GM10248 (cell line): ENCODE results near the gene DUS1L.

Source experiments
- CTCF ChIA-PET: fragments of 300-600 bp; sonication (Branson Sonifier 250); formaldehyde crosslinking; extraction: SDS; loops from one replicate; lab custom pipeline; 2021; ENCODE audit warnings: antibody characterized with exemption; lab: Yijun Ruan, JAX
- POLR2A ChIA-PET: fragments of 350-650 bp; sonication (Branson Sonifier 250); formaldehyde crosslinking; extraction: SDS; loops from one replicate; lab custom pipeline; 2020; ENCODE audit warnings: antibody characterized with exemption; lab: Yijun Ruan, JAX
- DNase-seq: peaks from one replicate; pipeline ENCODE4 v3.0.0; 2012; ENCODE audit errors: extremely low spot score
- TF ChIP-seq, protein P1 (sequence below): IDR thresholded peaks from 2 replicates; pipeline ENCODE4 v1.5.1; 2012; ENCODE audit warnings: mild to moderate bottlenecking, low read depth; ENCODE audit errors: extremely low read depth, missing control alignments, control extremely low read depth

DUS1L gene

DNA sequence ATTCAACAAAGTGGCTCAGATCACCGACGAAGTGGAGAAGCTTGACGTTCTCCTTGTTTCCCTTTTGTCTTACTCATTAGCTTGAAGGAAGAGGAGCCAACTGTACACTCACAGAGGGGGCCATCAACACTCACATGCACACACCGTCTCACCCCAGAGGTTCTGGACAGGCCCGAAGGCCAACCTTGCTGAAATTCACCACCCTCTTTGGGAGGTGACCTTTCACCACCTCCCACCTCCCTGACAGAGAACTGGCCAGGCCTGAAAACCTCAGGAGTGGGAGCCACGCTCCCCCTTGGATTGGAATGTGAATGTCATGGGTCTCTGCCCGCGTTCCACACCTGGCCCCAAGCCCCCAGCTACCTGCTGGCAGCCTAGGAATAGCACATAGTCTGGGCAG lies 30.1 kb downstream of the DUS1L start:
- DNase-seq, result no peak
- TF ChIP-seq, protein P1, sequence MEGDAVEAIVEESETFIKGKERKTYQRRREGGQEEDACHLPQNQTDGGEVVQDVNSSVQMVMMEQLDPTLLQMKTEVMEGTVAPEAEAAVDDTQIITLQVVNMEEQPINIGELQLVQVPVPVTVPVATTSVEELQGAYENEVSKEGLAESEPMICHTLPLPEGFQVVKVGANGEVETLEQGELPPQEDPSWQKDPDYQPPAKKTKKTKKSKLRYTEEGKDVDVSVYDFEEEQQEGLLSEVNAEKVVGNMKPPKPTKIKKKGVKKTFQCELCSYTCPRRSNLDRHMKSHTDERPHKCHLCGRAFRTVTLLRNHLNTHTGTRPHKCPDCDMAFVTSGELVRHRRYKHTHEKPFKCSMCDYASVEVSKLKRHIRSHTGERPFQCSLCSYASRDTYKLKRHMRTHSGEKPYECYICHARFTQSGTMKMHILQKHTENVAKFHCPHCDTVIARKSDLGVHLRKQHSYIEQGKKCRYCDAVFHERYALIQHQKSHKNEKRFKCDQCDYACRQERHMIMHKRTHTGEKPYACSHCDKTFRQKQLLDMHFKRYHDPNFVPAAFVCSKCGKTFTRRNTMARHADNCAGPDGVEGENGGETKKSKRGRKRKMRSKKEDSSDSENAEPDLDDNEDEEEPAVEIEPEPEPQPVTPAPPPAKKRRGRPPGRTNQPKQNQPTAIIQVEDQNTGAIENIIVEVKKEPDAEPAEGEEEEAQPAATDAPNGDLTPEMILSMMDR, result no peak
- POLR2A ChIA-PET, result no interaction called here
- CTCF ChIA-PET, result interaction anchor here (0.9 to 3.0 kb wide), 7 partner anchors 12 to 119 kb away, joined by 3 to 16 read pairs (median 4); partner anchors contain the start of genes CENPX and LRRC45

GRCh38 chr17:82034371-82035011 lies 31.1 kb downstream of the DUS1L start:
- DNase-seq, result no peak
- ChIA-PET CTCF (interaction anchor here (0.9 to 3.0 kb wide), 4 partner anchors 13 to 120 kb away, joined by 3 to 16 read pairs (median 6); partner anchors contain the start of genes CENPX and LRRC45), POLR2A (no interaction called here)
- TF ChIP-seq, protein P1, result no peak

GRCh38 chr17:82033359-82034085 lies 32.1 kb downstream of the DUS1L start:
- no peak for DNase-seq
- CTCF ChIA-PET, result interaction anchor here (1.1 to 1.6 kb wide), 2 partner anchors 10 to 121 kb away, joined by 3 to 4 read pairs; partner anchors contain the start of gene LRRC45
- POLR2A ChIA-PET, result no interaction called here
- TF ChIP-seq, protein P1, result no peak

GRCh38 chr17:82031885-82032627 lies 33.5 kb downstream of the DUS1L start:
- peak; percentile 67 for DNase-seq
- CTCF ChIA-PET, result interaction anchor here (1.1 to 4.4 kb wide), 4 partner anchors 9 to 122 kb away, joined by 3 to 87 read pairs (median 12); partner anchors contain the start of gene LRRC45
- POLR2A ChIA-PET, result no interaction called here
- TF ChIP-seq, protein P1, result no peak

DNA sequence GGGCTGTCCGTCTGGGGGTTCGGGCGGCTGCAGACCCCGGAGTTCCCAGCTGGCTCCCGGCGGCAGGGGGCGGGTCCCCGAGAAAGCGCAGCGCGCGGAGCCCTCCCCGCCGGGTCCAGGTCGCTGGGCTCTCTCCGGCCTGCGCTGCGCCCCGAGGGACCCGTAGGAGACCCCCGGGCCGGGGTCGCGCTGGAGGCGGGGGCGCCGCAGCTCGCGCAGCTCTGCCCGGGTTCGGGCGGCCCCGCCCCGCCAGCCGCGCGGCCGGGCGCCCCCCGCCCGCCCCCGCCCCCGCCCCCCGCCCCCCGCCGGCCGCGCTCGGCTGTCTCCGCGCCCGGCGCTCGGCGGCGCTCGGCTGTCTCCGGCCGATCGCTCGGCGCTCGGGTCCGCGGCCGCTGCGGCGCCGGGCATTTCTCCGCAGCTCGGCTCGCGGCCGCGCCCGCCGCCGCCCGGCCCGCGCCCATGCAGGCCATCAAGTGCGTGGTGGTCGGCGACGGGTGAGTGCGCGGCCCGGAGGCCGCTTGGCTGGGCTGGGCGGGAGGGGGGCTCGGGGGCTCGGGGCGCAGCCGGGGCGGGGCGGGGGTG lies 34.2 kb downstream of the DUS1L start, which contains the start of gene RAC3:
Gene RAC3 (plus strand): TSS at position 376 of the 582 bp plus-strand sequence. CDS start 84 bp downstream, at position 460.
- TF ChIP-seq, protein P1, result no peak
- peak; percentile 68 for DNase-seq
- ChIA-PET POLR2A (interaction anchor here (0.5 kb wide), 1 partner anchor 105 kb away, joined by 3 read pairs; no protein-coding TSS in a partner anchor), CTCF (interaction anchor here (1.2 to 9.3 kb wide), 10 partner anchors 8 to 261 kb away, joined by 3 to 87 read pairs (median 6); partner anchors contain the start of genes CENPX, DCXR and SLC16A3)
